Right lung (tissue), 5 donors: ENCODE measurements around the gene KIZ. TPM values are rescaled to one million over a fixed set of nuclear protein-coding genes. Genes with fewer than 3 reads are reported as not detected.
"Not testable (repeated sequence)": the region's sequence is repeated elsewhere in the genome, so short reads cannot be mapped to it uniquely, and the experiment has no call there.

Experiments used
- DNase-seq, 2 donors: peaks; one replicate each; pipeline ENCODE4 v3.0.0-alpha.2; 2013
- polyA plus RNA-seq, 5 donors: library from polyadenylated mRNA; unstranded; fragments of 120-200 nt; gene quantifications; one replicate each; pipeline versions ENCODE4 v1.2.1 to v1.2.3, GENCODE V29; 2013; ENCODE audit warnings: inconsistent platforms in 1 of 5, low replicate concordance in 1 of 5; ENCODE audit not compliant: insufficient read length in 5 of 5, insufficient read depth in 1 of 5

Gene KIZ
- polyA plus RNA-seq, 5 donors = 19.5 to 39.3 (median 29.7) TPM

DNA sequence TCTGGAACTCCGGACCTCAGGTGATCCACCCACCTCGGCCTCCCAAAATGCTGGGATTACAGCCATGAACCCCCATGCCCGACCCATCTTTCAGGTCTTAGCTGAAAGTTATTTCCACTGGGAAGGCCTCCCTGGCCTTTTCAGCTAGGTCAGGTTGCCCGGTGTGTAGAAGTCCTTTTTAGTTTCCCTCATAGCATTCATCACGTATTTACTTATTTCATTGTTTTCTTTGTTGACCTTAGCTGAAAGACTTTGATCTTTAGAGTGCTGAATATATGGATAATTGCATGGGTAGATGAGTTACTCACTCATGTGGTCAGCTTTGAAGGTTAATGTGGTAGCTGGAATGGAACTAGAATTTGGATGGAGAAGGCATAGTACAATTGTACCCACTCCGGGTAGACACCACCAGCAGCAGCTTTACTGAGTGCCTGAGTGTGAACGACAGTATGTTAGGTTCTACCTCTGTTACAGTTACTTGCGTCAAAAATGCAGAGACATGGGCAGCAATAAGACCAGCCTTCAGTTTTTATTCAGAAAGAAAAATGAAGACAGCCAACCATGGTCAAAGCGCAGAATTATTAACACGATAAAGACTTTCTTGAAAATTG is 9.1 kb downstream of the KIZ start:
- DNase-seq = no peak

DNA sequence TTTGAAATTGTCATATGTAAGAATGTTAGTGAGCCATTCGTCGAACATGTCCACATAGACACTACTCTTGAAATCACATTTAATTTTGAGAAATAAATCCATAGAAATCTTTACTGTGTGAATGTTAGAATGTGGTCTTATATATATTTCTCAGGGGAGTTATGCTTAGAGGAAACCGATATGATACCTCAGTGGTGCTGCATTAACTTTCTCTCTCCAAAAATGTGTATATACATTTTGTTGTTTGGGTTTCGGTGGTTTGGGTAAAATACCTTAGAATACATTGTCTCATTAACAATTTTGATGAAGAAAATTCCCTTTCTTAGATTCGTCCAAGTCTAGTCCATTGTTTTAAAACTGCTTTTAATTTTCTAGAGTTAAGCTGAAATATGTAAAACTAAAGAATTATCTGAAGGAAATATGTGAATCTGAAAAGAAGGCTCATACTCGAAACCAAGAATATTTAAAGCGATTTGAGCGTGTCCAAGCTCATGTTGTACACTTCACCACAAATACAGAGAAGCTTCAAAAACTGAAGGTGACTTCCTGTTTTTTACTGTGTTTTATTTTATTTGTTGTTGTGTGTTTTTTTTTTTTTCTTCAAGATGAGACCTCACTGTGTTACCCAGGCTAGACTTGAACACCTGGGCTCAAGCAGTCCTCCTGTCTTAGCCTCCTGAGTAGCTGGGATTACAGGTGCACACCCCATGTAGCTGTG is 10.3 kb downstream of the KIZ start:
- DNase-seq = no peak

DNA sequence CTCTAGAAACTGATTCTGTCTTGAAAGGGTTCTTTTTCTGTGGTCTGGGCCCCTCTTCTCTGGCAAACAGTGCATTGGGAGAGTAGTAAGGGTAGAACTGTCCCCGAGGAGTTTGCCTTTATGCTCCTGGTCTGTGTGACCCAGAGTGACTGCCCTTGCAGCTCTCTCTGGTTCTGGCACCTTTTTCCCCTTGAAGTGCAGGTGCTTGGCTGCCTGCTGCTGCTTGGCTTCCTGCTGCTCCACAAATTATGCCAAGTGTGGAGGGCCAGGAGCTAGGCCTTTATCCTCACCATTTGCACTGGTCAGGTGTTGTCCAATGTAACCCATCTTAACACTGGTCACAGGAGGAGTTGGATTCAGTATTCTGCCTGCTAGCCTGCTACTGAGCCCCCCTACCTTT is 11.2 kb downstream of the KIZ start:
- no peak for DNase-seq

DNA sequence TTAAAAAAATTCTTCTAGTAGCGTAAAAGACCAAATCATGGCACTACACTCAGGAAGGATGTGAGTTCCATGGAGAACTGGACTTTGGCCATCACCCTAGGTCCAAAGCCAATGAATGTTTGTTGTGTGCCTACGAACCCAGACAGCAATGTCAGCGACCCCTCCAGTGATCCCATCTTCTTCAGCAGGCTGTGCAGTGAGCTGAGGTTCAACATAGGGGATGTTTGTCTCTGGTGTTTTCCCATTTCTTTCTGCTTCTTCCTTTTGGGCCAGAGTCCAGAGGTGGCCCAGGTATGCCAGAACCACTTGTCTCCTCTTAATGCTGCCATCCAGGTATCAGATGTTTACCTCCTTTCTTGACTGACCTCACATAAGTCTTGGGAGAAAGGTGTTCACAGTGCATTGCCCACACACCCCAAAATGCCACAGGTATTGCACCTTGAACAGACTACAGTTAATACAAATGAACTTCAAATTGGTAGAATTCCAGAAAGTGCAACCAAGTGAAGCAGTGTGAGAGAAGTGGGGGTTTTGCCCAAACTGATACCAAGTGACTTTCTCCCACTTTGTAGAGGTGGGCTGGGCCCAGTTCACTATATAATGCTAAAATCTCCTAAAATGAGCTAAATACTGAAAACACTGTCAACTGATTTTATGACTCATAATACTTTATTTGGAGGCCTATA is 14.1 kb downstream of the KIZ start:
- DNase-seq = no peak

DNA sequence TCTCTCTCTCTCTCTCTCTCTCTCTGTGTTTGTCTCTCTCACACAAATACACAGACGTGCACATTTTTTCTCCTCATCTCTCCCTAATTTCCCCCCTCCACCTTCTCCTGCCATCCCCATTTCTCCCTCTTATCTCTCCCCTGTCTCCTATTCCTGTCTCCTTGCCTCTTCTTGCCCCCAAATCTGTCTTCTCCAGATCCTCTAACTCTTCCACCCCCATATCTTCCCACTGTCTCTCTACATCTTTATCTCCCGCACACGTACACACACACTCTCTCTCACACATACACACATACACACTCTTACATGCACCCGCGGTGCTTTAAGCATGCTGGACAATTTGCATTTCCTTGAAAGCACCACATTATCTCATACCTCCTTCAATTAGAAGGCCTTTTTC is 15.9 kb downstream of the KIZ start:
- DNase-seq = no peak

DNA sequence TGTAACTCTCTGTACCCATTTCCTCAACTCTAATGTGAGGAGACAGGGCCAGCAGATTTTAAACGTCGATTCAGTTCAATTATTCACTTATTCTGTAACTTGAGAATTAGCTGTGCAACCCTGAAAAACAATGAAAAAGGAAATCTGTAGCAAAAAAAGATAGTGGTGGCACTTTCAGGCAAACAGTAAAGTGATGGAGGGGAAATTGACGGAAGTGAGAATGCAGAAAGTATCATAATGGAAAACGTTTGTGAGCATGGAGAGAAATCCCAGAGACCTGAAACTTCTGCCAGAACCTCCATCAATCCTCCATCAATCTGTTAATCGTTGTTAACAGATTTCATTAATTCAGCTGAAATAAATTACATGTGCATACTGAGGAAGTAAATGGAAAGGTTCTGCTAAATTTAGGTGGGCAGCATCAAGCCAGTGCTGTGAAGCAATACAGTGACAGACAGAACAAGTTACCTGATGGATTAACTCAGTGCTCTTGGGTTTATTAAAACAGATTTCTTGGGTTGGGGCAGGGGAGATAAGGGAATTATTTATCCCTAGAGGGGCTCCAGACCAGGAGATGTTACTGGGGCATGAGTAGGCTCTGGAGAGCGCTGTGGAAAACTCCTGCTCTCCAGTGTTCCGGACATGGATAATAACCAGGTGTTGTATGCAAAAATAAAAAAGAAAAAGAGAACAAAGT is 17.5 kb downstream of the KIZ start:
- no peak for DNase-seq

DNA sequence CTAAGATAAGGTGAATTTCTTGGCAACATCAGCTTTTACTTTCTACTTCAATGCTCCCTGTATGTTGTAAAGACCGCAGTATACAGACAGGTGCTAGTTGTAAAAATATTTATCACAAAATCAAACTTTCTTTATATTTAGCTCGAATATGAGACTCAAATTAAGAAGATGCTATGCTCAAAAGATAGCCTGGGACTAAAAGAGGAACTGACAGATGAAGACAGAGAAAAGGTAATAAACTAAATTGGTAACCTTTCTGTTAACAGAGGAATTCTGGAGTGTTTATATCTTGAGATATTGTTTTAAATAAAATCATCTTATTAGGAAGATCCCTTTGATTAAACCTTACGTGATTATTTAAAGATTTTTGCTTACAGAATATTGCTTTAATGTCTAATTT is 19.5 kb downstream of the KIZ start:
- DNase-seq = no peak

DNA sequence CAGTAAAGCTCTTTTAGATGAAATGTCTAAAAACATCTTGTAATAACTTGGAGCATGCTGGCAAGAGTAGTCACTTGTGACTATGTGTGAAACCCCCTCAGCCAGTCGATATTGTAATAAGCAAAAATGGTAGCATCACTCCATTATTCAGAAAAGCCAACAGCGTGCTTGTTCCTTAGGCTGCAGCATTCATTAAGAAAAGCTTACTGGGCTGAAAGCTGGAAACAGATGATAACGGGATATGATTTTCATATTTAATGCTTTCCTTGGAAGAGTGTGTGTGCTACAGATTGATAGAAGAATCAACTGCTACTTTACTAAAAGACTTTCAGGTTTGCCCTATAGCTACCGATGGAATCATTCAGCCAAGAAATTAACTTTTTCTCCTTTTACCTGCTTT is 20.3 kb downstream of the KIZ start:
- DNase-seq = no peak

DNA sequence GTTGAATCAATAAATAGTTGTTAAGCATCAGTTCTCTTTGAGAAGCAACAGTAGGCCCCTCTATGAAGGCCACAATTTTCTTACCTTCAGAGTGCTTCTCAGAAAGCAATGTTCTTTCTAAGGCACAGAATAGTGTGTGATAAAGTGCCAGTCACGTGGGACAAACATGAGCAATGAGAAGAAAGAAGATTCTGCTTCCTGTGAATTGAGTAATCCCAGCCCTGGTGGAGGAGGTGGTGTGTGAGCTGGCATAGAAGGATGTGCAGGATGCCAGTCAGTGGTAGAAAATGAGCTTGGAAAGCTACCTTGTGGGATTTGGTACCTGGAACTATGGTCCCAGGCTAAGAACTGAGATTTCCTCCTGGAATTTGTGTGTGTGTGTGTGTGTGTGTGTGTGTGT is 21.7 kb downstream of the KIZ start:
- DNase-seq = no peak

DNA sequence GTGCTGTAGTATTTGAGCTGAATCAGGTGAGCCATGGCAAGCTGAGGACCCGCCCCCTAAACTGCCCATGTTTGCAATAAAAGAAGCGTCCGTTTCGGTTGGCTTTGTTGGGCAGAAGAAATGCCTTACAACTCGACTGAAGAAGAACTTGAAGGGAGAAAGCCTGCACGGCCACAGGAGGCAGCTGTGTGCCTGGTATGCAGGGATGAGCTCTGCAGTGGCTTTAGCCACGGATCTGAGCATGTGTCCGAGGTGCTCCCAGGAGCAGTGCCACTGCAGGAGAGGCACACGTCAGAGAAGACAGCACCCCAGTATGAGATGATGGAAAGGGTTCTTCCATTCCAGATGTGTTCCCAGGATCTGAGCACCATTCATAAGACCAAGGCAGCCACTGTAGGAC is 23.5 kb downstream of the KIZ start:
- DNase-seq = no peak

DNA sequence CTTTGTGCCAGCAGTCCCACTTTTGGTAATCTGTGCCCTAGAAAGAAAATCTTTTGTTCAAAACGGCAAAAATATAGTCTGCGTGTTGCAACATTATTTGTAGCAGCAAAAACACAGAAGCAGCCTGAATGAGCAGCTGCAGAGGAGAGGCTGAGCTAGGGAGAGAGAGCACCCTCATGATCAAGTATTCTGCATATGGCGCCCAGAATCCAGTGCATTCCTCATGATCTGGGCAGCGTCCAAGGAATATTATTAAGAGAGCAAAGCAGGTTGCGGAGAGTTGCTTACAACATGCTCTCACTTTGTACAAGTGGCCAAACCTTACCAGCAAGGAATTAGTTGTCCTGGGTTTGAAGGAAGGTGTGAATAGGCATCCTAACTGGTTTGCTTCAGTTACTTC is 25.9 kb downstream of the KIZ start:
- DNase-seq = no peak

DNA sequence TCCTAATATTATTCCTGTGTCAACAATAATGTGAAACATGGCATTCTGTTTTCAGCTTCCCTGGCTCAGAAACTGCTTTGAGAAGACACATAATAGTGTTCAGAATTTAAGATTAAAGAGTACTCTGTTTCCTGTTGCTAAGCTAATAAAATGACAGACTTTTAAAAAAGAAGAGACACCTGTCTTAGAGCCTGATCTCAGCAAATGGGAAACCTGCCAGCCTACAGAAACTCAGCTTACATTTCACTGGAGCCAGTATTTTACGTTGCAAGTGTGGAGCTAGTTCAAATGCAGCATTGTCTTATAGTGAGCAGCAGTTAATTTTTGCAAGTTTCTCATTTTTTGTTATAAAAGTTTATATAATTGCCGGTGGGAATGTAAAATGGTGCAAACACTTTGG is 28.8 kb downstream of the KIZ start:
- DNase-seq = no peak

DNA sequence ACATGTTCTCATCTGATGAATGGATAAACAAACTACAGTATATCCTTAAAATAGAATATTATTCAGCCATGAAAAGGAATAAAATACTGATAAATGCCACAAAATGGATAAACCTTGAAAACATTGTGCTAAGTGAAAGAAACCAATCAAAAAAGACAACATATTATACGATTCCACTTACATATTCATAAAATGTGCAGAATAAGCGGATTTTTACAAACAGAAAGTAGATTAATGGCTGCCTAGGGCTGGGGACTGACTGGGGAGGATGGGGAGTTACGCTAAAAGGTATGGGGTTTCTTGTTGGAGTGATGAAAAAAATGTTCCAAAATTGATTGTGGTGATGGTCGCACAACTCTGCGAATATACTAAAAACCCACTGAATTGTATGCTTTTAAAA is 29.4 kb downstream of the KIZ start:
- no peak for DNase-seq

DNA sequence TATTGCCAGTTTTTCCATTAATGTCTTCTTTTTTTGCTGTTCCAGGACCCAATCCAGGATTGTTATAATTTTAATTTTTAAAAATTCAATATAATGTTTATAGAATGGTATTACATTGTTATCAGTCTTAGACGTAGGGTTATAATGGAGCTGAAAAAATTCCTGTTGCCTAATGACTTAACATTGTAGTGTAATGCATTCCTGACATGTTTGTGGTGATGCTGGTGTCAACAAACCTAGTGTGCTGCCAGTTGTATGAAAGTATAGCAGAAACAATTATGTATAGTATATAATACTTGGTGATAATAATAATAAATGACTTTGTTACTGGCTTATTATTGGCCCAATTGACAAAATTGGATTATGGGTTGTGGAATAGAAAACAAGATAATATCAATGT is 30.4 kb downstream of the KIZ start:
- no peak for DNase-seq

DNA sequence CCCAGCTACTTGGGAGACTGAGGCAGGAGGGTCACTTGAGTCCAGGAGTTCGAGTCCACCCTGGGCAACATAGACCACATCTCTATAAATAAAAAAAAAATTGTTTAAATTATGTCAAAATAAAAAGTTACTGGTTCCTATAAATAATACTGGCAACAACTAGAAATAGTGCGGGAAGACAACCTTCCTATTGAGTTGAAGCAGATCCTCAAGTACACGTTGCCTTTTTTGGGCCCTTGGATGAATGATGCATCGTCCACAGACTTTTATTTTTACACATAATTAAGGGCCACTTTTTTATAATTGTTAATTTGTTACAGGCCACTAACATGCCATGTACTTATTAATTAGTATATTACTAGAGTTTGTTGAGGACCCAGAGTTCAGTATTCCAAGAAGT is 31.1 kb downstream of the KIZ start:
- no peak for DNase-seq

DNA sequence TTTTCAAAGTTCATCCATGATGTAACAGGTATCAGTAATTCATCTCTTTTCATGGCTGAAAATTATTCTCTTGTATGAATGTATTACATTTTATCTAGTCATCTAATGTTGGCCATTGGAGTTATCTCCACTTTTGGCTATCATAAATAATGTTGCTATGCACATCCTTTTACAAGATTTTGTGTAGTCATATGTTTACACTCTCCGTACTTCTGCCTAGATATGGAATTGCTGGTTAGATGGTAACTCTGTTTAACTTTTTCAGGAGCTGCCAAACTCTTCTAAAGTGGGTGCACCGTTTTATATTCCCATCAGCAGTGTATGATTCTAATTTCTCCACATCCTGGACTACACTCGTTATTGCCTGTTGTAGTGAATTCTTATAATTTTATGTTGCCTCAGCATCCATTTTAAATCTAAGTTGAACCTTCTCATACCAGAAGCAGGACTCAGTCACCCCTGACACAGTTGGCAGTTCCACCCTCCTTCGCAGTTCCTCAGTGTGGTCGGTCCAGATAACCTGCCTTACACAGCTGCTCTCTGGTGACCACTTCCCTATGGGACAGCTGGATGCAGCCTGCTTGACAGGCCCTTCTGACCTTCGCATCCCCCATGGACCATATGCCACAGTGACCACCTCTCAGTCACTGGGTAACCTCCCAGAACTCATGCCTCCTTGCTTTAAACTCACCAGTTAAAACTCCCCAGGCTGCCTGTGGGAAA is 33.9 kb downstream of the KIZ start:
- DNase-seq = no peak

DNA sequence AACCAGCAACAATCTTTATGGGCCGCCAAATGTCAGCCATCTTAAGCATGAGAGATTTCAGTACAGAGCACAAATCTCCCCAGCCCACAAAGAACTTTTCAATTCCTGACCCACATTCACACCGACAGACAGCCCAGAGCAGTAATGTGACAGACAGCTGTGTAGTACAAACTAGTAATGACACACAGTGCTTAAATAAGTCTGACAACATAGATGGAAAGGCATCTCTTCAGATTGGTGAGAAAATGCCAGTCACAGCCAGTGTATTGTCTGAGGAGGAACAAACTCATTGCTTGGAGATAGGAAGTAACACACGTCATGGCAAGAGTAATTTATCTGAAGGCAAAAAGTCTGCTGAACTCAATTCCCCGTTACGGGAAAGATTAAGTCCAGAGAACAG is 36.0 kb downstream of the KIZ start:
- DNase-seq = no peak

DNA sequence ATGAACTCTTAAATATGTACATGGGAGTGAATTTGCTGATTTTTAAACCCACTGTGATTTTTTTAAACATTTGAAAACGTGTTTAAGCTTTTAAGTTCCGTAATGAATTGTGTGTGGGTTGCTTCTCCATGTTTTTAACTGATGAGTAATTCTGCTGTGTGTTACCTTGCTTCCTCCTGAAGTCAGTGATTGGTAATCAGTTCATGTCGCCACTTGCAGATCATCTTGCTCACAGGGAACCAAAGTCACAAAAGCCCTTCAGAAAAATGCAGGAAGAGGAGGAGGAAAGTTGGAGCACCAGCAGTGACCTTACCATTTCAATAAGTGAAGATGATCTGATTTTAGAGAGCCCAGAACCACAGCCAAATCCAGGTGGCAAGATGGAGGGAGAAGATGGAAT is 36.7 kb downstream of the KIZ start:
- no peak for DNase-seq

DNA sequence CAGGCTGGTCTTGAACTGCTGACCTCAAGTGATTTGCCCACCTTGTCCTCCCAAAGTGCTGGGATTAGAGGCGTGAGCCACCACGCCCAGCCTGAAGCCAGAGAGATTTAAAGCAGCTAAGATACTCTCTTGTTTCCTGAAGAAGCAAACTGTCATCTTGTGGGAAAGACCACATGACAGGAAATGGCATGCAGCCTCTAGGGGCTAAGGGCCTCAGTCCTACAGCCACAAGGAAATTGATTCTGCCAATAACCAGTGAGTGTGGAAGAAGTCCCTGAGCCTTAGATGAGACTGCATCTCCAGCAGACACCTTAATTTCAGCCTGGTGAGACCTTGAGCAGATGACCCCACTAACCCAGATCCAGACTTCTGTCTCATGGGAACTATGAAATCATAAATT is 40.9 kb downstream of the KIZ start:
- DNase-seq = no peak

DNA sequence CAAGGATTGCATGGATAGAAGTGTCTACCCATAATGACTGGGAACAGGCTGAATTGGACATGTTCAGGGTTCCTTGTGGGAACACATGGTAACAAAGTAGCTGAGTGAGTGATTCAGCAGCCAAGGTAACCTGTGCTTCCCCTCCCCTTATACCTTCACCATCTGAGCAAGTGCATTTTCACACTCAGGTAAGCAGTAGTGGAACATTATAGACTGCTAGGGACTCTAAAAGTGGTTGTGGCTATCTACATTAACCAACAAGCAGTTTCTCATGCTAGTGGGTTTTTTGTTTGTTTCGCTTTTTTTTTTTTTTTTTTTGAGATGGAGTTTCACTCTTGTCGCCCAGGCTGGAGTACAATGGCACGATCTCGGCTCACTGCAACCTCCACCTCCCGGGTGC is 41.4 kb downstream of the KIZ start:
- no peak for DNase-seq

DNA sequence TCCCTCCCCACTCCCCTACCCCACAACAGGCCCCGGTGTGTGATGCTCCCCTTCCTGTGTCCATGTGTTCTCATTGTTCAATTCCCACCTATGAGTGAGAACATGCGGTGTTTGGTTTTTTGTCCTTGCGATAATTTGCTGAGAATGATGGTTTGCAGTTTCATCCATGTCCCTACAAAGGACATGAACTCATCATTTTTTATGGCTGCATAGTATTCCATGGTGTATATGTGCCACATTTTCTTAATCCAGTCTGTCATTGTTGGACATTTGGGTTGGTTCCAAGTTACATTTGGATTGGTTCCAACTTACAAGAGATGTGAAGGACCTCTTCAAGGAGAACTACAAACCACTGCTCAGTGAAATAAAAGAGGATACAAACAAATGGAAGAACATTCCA is 42.2 kb downstream of the KIZ start:
- DNase-seq = not testable (repeated sequence)

DNA sequence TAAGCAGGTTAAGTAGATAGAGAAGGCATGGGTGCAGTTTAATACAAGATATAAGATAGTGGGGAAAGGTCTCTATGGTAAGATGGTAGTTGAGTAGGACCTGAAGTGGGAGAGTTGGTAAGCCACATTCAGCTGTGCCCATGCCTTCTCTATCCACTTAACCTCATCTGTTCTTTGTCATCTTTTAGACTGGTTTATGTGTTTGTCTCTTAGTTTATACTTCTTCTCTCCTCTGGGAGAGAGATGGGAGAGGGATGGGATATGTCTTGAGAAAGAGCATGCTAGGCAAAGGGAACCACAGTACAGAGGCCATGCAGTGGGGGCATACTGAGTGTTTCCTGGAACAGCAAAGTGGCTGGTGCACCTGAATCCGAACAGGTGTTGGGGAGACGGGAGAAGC is 46.7 kb downstream of the KIZ start:
- no peak for DNase-seq
